HepG2 (cell line): ENCODE measurements around the gene ZNF230. TPM values are rescaled to one million over a fixed set of nuclear protein-coding genes. Genes with fewer than 3 reads are reported as not detected.

ENCODE experiments used
- RARA ChIP-seq: IDR thresholded peaks from 2 replicates; pipeline ENCODE4 v1.6.1; 2016; ENCODE audit warnings: missing genetic modification reagents, missing compliant biosample characterization
- ZFP82 ChIP-seq: sonication (generic); formaldehyde crosslinking; IDR thresholded peaks from 2 replicates; pipeline ENCODE4 v1.5.1; 2020; ENCODE audit warnings: mild to moderate bottlenecking, missing genetic modification reagents, borderline replicate concordance
- ZNF556 ChIP-seq: sonication (generic); formaldehyde crosslinking; IDR thresholded peaks from 2 replicates; pipeline ENCODE4 v1.4.0; 2020; ENCODE audit warnings: mild to moderate bottlenecking, missing genetic modification reagents, borderline replicate concordance
- polyA plus RNA-seq, 8 experiments: library from polyadenylated mRNA; depleted of rRNA in 3 of 8; stranded (reverse) in 7 of 8; unstranded in 1 of 8; fragments of >200 nt; fragmentation: Illumina TruSeq in 4 of 8; extraction: Trizol in 4 of 8; gene quantifications; 2 replicates each; pipeline versions ENCODE4 v1.2.1 to v1.2.3, GENCODE V29; 2011 to 2016; ENCODE audit warnings: low read depth in 4 of 8, missing spikeins in 1 of 8, mixed read lengths in 1 of 8; ENCODE audit not compliant: insufficient read depth in 1 of 8
- total RNA-seq, 5 experiments: library from RNA; depleted of rRNA; stranded (reverse); fragments of >200 nt; fragmentation: Illumina TruSeq; extraction: Trizol; gene quantifications; 2 replicates each; pipeline ENCODE4 v1.2.3, GENCODE V29; 2016; ENCODE audit warnings: low read depth in 1 of 5
- TF ChIP-seq, protein P1 (sequence below): sonication (generic); formaldehyde crosslinking; IDR thresholded peaks from 2 replicates; pipeline ENCODE4 v1.5.0; 2020; ENCODE audit warnings: missing genetic modification reagents
- TF ChIP-seq, protein P2 (sequence below): IDR thresholded peaks from 2 replicates; pipeline ENCODE4 v1.6.1; 2018; ENCODE audit warnings: missing genetic modification reagents, mild to moderate bottlenecking, missing compliant biosample characterization
- TF ChIP-seq, protein P3 (sequence below): sonication (generic); formaldehyde crosslinking; IDR thresholded peaks from 2 replicates; pipeline ENCODE4 v1.8.0; 2022; ENCODE audit warnings: mild to moderate bottlenecking, missing genetic modification reagents
- TF ChIP-seq, protein P4 (sequence below): sonication (generic); formaldehyde crosslinking; IDR thresholded peaks from 2 replicates; pipeline ENCODE4 v1.4.0; 2020; ENCODE audit warnings: low read depth, mild to moderate bottlenecking, missing genetic modification reagents
- TF ChIP-seq, protein P5 (sequence below): sonication (generic); formaldehyde crosslinking; IDR thresholded peaks from 2 replicates; pipeline ENCODE4 v1.5.0; 2020; ENCODE audit warnings: mild to moderate bottlenecking, missing genetic modification reagents
- TF ChIP-seq, protein P6 (sequence below): sonication (generic); formaldehyde crosslinking; IDR thresholded peaks from 2 replicates; pipeline ENCODE4 v1.9.0; 2021; ENCODE audit warnings: mild to moderate bottlenecking, missing genetic modification reagents
- TF ChIP-seq, protein P7 (sequence below): fragments of 450-650 bp; IDR thresholded peaks from 2 replicates; pipeline ENCODE4 v1.6.1; 2017; ENCODE audit warnings: mild to moderate bottlenecking

ZNF230 gene
- total and polyA plus RNA-seq, 2 of the 13 experiments (the other 11 are each of a cell fraction or from before 2014, with no cell fraction given), result 2.4 to 5.5 TPM

DNA sequence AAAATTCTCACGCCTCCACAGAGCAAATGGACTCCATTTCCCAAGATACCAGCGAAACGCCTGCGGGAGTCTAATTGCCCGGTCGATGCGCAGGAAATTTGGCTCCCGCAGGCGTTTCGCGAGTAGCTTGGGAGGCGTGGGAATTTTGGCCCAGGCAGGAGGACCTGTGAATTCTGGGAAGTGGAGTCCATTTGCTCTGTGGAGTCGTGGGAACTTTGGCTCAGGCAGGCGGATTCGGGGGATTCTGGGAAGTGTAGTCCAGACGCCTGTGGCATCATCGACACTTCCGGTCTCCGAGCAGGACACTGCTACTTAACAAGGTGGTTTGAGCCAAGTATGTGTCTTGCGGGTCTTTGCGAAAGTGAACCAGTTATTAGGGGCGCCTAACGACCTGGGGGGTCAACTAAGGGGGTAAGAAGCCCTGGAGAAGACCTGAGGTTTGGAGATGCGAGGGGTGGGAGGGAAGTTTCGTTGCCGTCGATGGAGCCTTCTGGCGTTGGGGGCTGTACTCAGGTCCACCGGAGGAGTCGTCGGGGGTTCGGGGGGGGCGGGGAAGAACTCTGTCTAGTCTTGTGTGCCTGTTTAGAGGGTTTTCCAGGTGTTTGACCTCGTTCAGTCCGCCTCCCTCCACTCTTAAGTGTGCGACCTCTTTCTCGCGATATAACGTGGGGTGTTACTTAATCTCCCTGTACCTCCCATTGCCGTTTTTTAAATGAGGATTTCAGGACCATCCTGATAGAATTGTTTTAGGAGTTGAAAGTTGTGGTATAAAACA, 18.7 kb upstream of the ZNF230 start, which contains the start of gene ZNF155 (continued):
- TF ChIP-seq, protein P1, sequence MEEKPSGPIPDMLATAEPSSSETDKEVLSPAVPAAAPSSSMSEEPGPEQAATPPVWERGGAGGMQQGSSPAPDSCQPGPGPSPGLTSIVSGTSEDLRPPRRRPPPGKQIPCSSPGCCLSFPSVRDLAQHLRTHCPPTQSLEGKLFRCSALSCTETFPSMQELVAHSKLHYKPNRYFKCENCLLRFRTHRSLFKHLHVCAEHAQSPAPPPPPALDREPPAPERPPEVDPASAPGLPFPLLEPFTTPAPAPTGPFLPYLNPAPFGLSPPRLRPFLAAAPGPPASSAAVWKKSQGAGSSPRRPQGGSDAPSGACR, result no peak
- TF ChIP-seq, protein P2, sequence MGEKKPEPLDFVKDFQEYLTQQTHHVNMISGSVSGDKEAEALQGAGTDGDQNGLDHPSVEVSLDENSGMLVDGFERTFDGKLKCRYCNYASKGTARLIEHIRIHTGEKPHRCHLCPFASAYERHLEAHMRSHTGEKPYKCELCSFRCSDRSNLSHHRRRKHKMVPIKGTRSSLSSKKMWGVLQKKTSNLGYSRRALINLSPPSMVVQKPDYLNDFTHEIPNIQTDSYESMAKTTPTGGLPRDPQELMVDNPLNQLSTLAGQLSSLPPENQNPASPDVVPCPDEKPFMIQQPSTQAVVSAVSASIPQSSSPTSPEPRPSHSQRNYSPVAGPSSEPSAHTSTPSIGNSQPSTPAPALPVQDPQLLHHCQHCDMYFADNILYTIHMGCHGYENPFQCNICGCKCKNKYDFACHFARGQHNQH, result 0 out of 2 replicates have a peak, but pooled peaks have one; percentile 41
- TF ChIP-seq ZNF556 (no peak), ZFP82 (CRISPR knock-in tag) (no peak), RARA (no peak)
- TF ChIP-seq, protein P3, sequence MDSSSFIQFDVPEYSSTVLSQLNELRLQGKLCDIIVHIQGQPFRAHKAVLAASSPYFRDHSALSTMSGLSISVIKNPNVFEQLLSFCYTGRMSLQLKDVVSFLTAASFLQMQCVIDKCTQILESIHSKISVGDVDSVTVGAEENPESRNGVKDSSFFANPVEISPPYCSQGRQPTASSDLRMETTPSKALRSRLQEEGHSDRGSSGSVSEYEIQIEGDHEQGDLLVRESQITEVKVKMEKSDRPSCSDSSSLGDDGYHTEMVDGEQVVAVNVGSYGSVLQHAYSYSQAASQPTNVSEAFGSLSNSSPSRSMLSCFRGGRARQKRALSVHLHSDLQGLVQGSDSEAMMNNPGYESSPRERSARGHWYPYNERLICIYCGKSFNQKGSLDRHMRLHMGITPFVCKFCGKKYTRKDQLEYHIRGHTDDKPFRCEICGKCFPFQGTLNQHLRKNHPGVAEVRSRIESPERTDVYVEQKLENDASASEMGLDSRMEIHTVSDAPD (CRISPR knock-in tag), result no peak
- TF ChIP-seq, protein P4, sequence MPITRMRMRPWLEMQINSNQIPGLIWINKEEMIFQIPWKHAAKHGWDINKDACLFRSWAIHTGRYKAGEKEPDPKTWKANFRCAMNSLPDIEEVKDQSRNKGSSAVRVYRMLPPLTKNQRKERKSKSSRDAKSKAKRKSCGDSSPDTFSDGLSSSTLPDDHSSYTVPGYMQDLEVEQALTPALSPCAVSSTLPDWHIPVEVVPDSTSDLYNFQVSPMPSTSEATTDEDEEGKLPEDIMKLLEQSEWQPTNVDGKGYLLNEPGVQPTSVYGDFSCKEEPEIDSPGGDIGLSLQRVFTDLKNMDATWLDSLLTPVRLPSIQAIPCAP (CRISPR knock-in tag), result no peak
- TF ChIP-seq, protein P5, sequence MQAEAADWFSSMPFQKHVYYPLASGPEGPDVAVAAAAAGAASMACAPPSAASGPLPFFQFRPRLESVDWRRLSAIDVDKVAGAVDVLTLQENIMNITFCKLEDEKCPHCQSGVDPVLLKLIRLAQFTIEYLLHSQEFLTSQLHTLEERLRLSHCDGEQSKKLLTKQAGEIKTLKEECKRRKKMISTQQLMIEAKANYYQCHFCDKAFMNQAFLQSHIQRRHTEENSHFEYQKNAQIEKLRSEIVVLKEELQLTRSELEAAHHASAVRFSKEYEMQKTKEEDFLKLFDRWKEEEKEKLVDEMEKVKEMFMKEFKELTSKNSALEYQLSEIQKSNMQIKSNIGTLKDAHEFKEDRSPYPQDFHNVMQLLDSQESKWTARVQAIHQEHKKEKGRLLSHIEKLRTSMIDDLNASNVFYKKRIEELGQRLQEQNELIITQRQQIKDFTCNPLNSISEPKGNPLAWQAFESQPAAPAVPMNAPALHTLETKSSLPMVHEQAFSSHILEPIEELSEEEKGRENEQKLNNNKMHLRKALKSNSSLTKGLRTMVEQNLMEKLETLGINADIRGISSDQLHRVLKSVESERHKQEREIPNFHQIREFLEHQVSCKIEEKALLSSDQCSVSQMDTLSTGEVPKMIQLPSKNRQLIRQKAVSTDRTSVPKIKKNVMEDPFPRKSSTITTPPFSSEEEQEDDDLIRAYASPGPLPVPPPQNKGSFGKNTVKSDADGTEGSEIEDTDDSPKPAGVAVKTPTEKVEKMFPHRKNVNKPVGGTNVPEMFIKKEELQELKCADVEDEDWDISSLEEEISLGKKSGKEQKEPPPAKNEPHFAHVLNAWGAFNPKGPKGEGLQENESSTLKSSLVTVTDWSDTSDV, result no peak
- TF ChIP-seq, protein P6, sequence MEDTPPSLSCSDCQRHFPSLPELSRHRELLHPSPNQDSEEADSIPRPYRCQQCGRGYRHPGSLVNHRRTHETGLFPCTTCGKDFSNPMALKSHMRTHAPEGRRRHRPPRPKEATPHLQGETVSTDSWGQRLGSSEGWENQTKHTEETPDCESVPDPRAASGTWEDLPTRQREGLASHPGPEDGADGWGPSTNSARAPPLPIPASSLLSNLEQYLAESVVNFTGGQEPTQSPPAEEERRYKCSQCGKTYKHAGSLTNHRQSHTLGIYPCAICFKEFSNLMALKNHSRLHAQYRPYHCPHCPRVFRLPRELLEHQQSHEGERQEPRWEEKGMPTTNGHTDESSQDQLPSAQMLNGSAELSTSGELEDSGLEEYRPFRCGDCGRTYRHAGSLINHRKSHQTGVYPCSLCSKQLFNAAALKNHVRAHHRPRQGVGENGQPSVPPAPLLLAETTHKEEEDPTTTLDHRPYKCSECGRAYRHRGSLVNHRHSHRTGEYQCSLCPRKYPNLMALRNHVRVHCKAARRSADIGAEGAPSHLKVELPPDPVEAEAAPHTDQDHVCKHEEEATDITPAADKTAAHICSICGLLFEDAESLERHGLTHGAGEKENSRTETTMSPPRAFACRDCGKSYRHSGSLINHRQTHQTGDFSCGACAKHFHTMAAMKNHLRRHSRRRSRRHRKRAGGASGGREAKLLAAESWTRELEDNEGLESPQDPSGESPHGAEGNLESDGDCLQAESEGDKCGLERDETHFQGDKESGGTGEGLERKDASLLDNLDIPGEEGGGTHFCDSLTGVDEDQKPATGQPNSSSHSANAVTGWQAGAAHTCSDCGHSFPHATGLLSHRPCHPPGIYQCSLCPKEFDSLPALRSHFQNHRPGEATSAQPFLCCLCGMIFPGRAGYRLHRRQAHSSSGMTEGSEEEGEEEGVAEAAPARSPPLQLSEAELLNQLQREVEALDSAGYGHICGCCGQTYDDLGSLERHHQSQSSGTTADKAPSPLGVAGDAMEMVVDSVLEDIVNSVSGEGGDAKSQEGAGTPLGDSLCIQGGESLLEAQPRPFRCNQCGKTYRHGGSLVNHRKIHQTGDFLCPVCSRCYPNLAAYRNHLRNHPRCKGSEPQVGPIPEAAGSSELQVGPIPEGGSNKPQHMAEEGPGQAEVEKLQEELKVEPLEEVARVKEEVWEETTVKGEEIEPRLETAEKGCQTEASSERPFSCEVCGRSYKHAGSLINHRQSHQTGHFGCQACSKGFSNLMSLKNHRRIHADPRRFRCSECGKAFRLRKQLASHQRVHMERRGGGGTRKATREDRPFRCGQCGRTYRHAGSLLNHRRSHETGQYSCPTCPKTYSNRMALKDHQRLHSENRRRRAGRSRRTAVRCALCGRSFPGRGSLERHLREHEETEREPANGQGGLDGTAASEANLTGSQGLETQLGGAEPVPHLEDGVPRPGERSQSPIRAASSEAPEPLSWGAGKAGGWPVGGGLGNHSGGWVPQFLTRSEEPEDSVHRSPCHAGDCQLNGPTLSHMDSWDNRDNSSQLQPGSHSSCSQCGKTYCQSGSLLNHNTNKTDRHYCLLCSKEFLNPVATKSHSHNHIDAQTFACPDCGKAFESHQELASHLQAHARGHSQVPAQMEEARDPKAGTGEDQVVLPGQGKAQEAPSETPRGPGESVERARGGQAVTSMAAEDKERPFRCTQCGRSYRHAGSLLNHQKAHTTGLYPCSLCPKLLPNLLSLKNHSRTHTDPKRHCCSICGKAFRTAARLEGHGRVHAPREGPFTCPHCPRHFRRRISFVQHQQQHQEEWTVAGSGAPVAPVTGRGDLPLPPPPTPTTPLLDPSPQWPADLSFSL, result no peak
- TF ChIP-seq, protein P7, sequence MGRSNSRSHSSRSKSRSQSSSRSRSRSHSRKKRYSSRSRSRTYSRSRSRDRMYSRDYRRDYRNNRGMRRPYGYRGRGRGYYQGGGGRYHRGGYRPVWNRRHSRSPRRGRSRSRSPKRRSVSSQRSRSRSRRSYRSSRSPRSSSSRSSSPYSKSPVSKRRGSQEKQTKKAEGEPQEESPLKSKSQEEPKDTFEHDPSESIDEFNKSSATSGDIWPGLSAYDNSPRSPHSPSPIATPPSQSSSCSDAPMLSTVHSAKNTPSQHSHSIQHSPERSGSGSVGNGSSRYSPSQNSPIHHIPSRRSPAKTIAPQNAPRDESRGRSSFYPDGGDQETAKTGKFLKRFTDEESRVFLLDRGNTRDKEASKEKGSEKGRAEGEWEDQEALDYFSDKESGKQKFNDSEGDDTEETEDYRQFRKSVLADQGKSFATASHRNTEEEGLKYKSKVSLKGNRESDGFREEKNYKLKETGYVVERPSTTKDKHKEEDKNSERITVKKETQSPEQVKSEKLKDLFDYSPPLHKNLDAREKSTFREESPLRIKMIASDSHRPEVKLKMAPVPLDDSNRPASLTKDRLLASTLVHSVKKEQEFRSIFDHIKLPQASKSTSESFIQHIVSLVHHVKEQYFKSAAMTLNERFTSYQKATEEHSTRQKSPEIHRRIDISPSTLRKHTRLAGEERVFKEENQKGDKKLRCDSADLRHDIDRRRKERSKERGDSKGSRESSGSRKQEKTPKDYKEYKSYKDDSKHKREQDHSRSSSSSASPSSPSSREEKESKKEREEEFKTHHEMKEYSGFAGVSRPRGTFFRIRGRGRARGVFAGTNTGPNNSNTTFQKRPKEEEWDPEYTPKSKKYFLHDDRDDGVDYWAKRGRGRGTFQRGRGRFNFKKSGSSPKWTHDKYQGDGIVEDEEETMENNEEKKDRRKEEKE, result no peak
